Measurements from ENCODE around the gene CC2D1B. TPM values are rescaled to one million over a fixed set of nuclear protein-coding genes. Genes with fewer than 3 reads are reported as not detected.
A peak's percentile ranks its signal among the peaks of the same experiment; 100 is the strongest.
"Not testable (repeated sequence)": the region's sequence is repeated elsewhere in the genome, so short reads cannot be mapped to it uniquely, and the experiment has no call there.

Gene CC2D1B
- total RNA-seq, 4 donors from 2014 or later, result 9.5 to 39.4 (median 19.5) TPM

DNA sequence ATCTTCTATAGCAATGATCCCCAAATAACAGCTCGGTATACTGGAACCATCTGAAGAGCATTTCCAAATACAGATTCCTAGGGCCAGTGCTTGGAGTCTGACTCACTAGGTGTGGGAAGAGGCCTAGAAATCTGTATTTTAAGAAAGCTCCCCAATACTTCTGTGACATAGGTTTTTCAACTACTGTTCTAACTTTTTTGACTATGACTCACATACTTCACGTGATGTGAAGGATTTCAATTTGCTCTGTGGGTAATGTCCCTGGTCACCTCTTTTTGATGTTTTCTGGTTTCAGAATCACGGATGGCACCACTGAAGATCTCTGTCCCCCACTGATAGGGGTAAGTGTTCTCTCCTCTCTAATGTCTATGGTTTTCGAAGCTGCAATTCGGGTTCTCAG is 27.2 kb upstream of the CC2D1B start:
- intact Hi-C loops (cut with DNase I; ENCODE audit: low total_unique reads), result no loop called here
- H3K4me3 ChIP-seq, result no peak overlapping the region
- H3K27ac ChIP-seq, result no peak overlapping the region
- TF ChIP-seq, protein P1, sequence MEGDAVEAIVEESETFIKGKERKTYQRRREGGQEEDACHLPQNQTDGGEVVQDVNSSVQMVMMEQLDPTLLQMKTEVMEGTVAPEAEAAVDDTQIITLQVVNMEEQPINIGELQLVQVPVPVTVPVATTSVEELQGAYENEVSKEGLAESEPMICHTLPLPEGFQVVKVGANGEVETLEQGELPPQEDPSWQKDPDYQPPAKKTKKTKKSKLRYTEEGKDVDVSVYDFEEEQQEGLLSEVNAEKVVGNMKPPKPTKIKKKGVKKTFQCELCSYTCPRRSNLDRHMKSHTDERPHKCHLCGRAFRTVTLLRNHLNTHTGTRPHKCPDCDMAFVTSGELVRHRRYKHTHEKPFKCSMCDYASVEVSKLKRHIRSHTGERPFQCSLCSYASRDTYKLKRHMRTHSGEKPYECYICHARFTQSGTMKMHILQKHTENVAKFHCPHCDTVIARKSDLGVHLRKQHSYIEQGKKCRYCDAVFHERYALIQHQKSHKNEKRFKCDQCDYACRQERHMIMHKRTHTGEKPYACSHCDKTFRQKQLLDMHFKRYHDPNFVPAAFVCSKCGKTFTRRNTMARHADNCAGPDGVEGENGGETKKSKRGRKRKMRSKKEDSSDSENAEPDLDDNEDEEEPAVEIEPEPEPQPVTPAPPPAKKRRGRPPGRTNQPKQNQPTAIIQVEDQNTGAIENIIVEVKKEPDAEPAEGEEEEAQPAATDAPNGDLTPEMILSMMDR (IDR thresholded peaks at IDR 0.05), result no peak
- H3K9me3 ChIP-seq, result no peaks in the 10 kb centered on the region
- H3K36me3 ChIP-seq, result no peaks in the 10 kb centered on the region
- H3K4me1 ChIP-seq, result no peaks in the 10 kb centered on the region
- no peaks in the 10 kb centered on the region for H3K27me3 ChIP-seq
- no peak for DNase-seq

DNA sequence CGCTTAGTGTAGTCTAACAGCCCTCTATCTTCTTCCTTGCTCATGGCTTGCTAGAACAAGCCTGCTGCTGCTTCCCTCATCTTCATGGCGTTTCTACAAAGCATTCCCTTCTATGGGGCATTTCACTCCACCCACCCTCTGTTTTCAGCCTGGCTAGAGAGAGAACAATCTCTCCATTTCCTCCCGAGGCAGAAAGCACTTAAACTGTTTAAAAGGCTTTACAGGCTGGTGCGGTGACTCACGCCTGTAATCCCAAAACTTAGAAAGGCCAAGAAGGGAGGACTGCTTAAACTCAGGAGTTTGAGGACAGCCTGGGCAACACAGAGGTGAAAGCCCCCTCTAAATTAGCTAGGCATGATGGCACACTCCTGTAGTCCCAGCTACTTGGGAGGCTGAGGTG is 20.5 kb upstream of the CC2D1B start:
- Histone ChIP-seq H3K4me3 (no peak overlapping the region), H3K27ac (no peak overlapping the region), H3K9me3 (no peaks in the 10 kb centered on the region), H3K36me3 (no peaks in the 10 kb centered on the region), H3K4me1 (no peaks in the 10 kb centered on the region), H3K27me3 (no peaks in the 10 kb centered on the region)
- intact Hi-C loops (cut with DNase I; ENCODE audit: low total_unique reads), result no loop called here
- TF ChIP-seq, protein P1 (IDR thresholded peaks at IDR 0.05), result no peak
- no peak for TF ChIP-seq POLR2A (IDR thresholded peaks at IDR 0.05)
- DNase-seq, result no peak

DNA sequence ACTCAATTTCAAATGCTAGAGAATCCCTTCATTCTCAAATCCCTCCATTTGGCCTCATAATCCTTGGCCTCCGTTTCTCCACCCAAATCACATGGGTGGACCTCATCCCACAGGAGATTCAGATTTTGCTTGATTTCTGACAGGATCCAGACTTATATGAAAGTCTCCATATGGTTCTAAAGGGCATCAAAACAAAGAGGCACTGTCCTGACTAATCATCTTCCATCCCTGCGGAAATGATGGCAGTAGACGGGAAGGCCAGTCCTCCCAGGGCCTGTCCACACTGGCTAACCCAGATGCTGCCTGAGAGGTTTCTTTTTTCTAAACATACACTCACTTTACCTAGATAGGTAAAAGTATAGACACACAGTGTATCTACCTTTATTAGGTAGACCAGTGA is 19.4 kb upstream of the CC2D1B start:
- H3K4me3 ChIP-seq, result no peak overlapping the region
- no peak for DNase-seq
- no peaks in the 10 kb centered on the region for H3K27me3 ChIP-seq
- H3K36me3 ChIP-seq, result no peaks in the 10 kb centered on the region
- no peak for TF ChIP-seq POLR2A (IDR thresholded peaks at IDR 0.05)
- TF ChIP-seq, protein P1 (IDR thresholded peaks at IDR 0.05), result no peak
- no peaks in the 10 kb centered on the region for H3K4me1 ChIP-seq
- no peak overlapping the region for H3K27ac ChIP-seq
- intact Hi-C loops (cut with DNase I; ENCODE audit: low total_unique reads), result no loop called here
- H3K9me3 ChIP-seq, result no peaks in the 10 kb centered on the region

- H3K4me1 ChIP-seq; H3K27ac ChIP-seq; DNase-seq; H3K9me3 ChIP-seq; H3K36me3 ChIP-seq; H3K4me3 ChIP-seq; intact Hi-C loops (cut with DNase I; ENCODE audit: low total_unique reads); H3K27me3 ChIP-seq: not testable (repeated sequence)
Measured at GRCh38 chr1:52369851-52370250, 3.8 kb upstream of the CC2D1B start.

DNA sequence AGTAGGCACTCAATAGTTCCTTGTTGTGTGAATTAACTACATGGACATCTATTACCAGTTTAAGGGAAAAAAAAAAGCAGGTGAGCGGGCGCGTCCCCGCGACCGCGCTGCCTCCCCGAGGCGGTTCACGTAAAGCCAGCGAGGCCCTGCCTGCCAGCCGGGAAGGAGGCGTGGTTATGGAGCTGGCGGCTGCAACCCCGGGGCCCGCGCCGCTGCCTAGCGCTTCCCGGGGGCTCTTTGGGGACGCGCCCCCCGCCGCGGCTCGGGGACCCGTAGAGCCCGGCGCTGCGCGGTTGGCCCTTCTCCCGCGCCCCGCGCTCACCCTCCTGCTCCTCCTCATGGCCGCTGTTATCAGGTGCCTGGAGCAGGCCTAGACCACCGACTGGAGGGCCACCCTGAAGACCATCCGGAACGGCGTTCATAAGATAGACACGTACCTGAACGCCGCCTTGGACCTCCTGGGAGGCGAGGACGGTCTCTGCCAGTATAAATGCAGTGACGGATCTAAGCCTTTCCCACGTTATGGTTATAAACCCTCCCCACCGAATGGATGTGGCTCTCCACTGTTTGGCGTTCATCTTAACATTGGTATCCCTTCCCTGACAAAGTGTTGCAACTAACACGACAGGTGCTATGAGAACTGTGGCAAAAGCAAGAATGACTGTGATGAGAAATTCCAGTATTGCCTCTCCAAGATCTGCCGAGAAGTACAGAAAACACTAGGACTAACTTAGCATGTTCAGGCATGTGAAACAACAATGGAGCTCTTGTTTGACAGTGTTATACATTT is 2.6 kb upstream of the CC2D1B start:
- intact Hi-C loops (cut with DNase I; ENCODE audit: low total_unique reads), result no loop called here
- H3K27me3 ChIP-seq, result no peaks in the 10 kb centered on the region
- TF ChIP-seq, protein P1 (IDR thresholded peaks at IDR 0.05), result no peak
- TF ChIP-seq POLR2A (IDR thresholded peaks at IDR 0.05), result no peak
- no peak for DNase-seq
- no peaks in the 10 kb centered on the region for H3K4me1 ChIP-seq
- H3K4me3 ChIP-seq, result peak overlapping the region; percentile 13 to 23
- no peaks in the 10 kb centered on the region for H3K36me3 ChIP-seq
- no peak overlapping the region for H3K27ac ChIP-seq
- no peaks in the 10 kb centered on the region for H3K9me3 ChIP-seq
